ENCODE results near the gene IFITM2.

IFITM2 gene

DNA sequence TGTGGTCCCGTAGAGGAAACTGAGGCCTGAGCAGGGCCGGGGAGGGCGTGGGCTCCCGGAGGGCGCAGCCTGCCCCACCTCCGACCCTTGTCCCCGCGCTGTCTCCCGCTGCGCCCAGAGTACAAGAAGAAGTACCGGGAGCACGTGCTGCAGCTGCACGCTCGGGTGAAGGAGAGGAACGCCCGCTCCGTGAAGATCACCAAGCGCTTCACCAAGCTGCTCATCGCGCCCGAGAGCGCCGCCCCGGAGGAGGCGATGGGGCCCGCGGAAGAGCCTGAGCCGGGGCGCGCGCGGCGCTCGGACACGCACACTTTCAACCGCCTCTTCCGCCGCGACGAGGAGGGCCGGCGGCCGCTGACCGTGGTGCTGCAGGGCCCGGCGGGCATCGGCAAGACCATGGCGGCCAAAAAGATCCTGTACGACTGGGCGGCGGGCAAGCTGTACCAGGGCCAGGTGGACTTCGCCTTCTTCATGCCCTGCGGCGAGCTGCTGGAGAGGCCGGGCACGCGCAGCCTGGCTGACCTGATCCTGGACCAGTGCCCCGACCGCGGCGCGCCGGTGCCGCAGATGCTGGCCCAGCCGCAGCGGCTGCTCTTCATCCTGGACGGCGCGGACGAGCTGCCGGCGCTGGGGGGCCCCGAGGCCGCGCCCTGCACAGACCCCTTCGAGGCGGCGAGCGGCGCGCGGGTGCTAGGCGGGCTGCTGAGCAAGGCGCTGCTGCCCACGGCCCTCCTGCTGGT lies 27.5 kb upstream of the IFITM2 start:
- TF ChIP-seq, protein P1, sequence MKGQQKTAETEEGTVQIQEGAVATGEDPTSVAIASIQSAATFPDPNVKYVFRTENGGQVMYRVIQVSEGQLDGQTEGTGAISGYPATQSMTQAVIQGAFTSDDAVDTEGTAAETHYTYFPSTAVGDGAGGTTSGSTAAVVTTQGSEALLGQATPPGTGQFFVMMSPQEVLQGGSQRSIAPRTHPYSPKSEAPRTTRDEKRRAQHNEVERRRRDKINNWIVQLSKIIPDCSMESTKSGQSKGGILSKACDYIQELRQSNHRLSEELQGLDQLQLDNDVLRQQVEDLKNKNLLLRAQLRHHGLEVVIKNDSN (IDR thresholded peaks at IDR 0.05): 0 out of 2 replicates have a peak, but pooled peaks have one; percentile 19
- TF ChIP-seq, protein P2, sequence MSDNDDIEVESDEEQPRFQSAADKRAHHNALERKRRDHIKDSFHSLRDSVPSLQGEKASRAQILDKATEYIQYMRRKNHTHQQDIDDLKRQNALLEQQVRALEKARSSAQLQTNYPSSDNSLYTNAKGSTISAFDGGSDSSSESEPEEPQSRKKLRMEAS (IDR thresholded peaks at IDR 0.05): peak; percentile 82
- TF ChIP-seq, protein P3, sequence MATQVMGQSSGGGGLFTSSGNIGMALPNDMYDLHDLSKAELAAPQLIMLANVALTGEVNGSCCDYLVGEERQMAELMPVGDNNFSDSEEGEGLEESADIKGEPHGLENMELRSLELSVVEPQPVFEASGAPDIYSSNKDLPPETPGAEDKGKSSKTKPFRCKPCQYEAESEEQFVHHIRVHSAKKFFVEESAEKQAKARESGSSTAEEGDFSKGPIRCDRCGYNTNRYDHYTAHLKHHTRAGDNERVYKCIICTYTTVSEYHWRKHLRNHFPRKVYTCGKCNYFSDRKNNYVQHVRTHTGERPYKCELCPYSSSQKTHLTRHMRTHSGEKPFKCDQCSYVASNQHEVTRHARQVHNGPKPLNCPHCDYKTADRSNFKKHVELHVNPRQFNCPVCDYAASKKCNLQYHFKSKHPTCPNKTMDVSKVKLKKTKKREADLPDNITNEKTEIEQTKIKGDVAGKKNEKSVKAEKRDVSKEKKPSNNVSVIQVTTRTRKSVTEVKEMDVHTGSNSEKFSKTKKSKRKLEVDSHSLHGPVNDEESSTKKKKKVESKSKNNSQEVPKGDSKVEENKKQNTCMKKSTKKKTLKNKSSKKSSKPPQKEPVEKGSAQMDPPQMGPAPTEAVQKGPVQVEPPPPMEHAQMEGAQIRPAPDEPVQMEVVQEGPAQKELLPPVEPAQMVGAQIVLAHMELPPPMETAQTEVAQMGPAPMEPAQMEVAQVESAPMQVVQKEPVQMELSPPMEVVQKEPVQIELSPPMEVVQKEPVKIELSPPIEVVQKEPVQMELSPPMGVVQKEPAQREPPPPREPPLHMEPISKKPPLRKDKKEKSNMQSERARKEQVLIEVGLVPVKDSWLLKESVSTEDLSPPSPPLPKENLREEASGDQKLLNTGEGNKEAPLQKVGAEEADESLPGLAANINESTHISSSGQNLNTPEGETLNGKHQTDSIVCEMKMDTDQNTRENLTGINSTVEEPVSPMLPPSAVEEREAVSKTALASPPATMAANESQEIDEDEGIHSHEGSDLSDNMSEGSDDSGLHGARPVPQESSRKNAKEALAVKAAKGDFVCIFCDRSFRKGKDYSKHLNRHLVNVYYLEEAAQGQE (IDR thresholded peaks at IDR 0.05; ENCODE audit: low read depth): peak; percentile 88
- TF ChIP-seq FOXM1 (IDR thresholded peaks at IDR 0.05; ENCODE audit: borderline replicate concordance, low read depth): no peak

DNA sequence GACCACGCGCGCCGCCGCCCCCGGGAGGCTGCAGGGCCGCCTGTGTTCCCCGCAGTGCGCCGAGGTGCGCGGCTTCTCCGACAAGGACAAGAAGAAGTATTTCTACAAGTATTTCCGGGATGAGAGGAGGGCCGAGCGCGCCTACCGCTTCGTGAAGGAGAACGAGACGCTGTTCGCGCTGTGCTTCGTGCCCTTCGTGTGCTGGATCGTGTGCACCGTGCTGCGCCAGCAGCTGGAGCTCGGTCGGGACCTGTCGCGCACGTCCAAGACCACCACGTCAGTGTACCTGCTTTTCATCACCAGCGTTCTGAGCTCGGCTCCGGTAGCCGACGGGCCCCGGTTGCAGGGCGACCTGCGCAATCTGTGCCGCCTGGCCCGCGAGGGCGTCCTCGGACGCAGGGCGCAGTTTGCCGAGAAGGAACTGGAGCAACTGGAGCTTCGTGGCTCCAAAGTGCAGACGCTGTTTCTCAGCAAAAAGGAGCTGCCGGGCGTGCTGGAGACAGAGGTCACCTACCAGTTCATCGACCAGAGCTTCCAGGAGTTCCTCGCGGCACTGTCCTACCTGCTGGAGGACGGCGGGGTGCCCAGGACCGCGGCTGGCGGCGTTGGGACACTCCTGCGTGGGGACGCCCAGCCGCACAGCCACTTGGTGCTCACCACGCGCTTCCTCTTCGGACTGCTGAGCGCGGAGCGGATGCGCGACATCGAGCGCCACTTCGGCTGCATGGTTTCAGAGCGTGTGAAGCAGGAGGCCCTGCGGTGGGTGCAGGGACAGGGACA lies 26.7 kb upstream of the IFITM2 start:
- TF ChIP-seq ZBTB7A (IDR thresholded peaks at IDR 0.05; ENCODE audit: low read depth) (no peak), TAF1 (IDR thresholded peaks at IDR 0.05; ENCODE audit: low read depth) (no peak), RAD21 (IDR thresholded peaks at IDR 0.05; ENCODE audit: low read depth) (no peak), EGR1 (IDR thresholded peaks at IDR 0.05) (no peak), YY1 (IDR thresholded peaks at IDR 0.05; ENCODE audit: low read depth) (no peak), TCF12 (IDR thresholded peaks at IDR 0.05; ENCODE audit: low read depth) (no peak), EP300 (IDR thresholded peaks at IDR 0.05; ENCODE audit: borderline replicate concordance) (no peak), CEBPB (IDR thresholded peaks at IDR 0.05) (no peak), NFIC (IDR thresholded peaks at IDR 0.05) (no peak), CREB1 (IDR thresholded peaks at IDR 0.05; ENCODE audit: low read depth) (no peak), TEAD4 (IDR thresholded peaks at IDR 0.05) (no peak)
- TF ChIP-seq, protein P3 (IDR thresholded peaks at IDR 0.05; ENCODE audit: low read depth): no peak
- TF ChIP-seq, protein P2 (IDR thresholded peaks at IDR 0.05): no peak

DNA sequence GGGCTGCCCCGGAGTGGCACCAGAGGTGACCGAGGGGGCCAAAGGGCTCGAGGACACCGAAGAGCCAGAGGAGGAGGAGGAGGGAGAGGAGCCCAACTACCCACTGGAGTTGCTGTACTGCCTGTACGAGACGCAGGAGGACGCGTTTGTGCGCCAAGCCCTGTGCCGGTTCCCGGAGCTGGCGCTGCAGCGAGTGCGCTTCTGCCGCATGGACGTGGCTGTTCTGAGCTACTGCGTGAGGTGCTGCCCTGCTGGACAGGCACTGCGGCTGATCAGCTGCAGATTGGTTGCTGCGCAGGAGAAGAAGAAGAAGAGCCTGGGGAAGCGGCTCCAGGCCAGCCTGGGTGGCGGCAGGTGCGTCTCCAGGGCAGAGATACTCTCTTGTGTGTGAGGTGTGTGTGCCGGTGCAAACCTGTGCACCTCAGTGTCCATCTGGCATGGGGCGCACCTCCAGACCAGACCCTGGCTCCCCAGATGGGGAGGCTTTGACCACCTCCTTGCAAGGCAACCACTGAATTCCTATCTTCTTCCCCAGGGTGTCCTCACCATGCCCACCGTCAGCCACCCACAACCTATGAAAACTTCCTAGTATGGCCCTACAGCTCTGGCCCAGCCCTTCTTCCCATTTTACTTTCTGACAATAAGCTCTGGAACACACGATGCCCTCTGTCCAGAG lies 26.0 kb upstream of the IFITM2 start:
- TF ChIP-seq NFIC (IDR thresholded peaks at IDR 0.05) (no peak), TAF1 (IDR thresholded peaks at IDR 0.05; ENCODE audit: low read depth) (no peak), EP300 (IDR thresholded peaks at IDR 0.05; ENCODE audit: borderline replicate concordance) (no peak), TCF12 (IDR thresholded peaks at IDR 0.05; ENCODE audit: low read depth) (no peak), YY1 (IDR thresholded peaks at IDR 0.05; ENCODE audit: low read depth) (no peak), FOXM1 (IDR thresholded peaks at IDR 0.05; ENCODE audit: borderline replicate concordance, low read depth) (no peak), CREB1 (IDR thresholded peaks at IDR 0.05; ENCODE audit: low read depth) (no peak)
- TF ChIP-seq, protein P3 (IDR thresholded peaks at IDR 0.05; ENCODE audit: low read depth): no peak
- TF ChIP-seq, protein P1 (IDR thresholded peaks at IDR 0.05): no peak

DNA sequence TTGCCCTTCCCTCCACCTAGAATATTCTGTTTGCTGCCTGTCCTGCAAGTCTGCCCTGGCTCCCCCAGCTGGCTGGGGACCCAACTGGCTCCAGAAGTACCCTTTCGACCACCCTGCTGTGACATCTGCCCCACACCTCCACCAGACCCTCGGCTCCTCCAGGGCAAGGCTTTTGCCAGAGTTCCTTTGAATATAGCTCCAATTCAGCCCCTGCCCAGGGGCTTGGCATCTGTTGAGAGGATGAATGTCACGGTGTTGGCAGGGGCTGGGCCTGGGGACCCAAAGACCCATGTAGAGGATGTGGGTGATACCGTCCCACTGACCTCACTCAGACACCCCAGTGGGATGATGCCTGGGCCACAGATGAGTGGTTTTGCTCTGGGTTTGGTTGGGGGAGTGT lies 25.4 kb upstream of the IFITM2 start:
- TF ChIP-seq CREB1 (IDR thresholded peaks at IDR 0.05; ENCODE audit: low read depth): no peak
- no peak for TF ChIP-seq NFIC (IDR thresholded peaks at IDR 0.05)
- no peak for TF ChIP-seq TCF12 (IDR thresholded peaks at IDR 0.05; ENCODE audit: low read depth)
- TF ChIP-seq TAF1 (IDR thresholded peaks at IDR 0.05; ENCODE audit: low read depth): no peak
- no peak for TF ChIP-seq FOXM1 (IDR thresholded peaks at IDR 0.05; ENCODE audit: borderline replicate concordance, low read depth)
- no peak for TF ChIP-seq YY1 (IDR thresholded peaks at IDR 0.05; ENCODE audit: low read depth)
- no peak for TF ChIP-seq TEAD4 (IDR thresholded peaks at IDR 0.05)
- TF ChIP-seq, protein P1 (IDR thresholded peaks at IDR 0.05): no peak
- TF ChIP-seq ZBTB7A (IDR thresholded peaks at IDR 0.05; ENCODE audit: low read depth): no peak
- TF ChIP-seq EP300 (IDR thresholded peaks at IDR 0.05; ENCODE audit: borderline replicate concordance): no peak
- no peak for TF ChIP-seq RAD21 (IDR thresholded peaks at IDR 0.05; ENCODE audit: low read depth)
- TF ChIP-seq, protein P2 (IDR thresholded peaks at IDR 0.05): no peak
- no peak for TF ChIP-seq EGR1 (IDR thresholded peaks at IDR 0.05)
- TF ChIP-seq, protein P3 (IDR thresholded peaks at IDR 0.05; ENCODE audit: low read depth): no peak
- TF ChIP-seq CEBPB (IDR thresholded peaks at IDR 0.05): no peak
